Thyroid gland (tissue), 4 donors: ENCODE results near the gene ANKS4B.

Experiments
- CTCF ChIP-seq, 6 experiments: fragments of 200-600 bp in 3 of 6; fragments of 450-650 bp in 3 of 6; sonication (generic) in 3 of 6; IDR thresholded peaks; one replicate each; pipeline ENCODE4 v1.5.1; 2016 to 2019; ENCODE audit warnings: antibody characterized with exemption in 6 of 6, mild to moderate bottlenecking in 2 of 6, inconsistent platforms in 1 of 6, moderate library complexity in 1 of 6
- POLR2A ChIP-seq, 2 donors: fragments of 450-650 bp; IDR thresholded peaks; one replicate each; pipeline ENCODE4 v1.6.1; 2017; ENCODE audit warnings: antibody characterized with exemption in 2 of 2, mild to moderate bottlenecking in 2 of 2, moderate library complexity in 1 of 2

GRCh38 chr16:21272253-21272652 is 38.8 kb downstream of the ANKS4B start:
- TF ChIP-seq CTCF (IDR thresholded peaks at IDR 0.05): no peak
- no peak for TF ChIP-seq POLR2A (IDR thresholded peaks at IDR 0.05)
